Neural cell (in vitro differentiated cells): ENCODE results near the gene P2RX3.

Experiments used
- CTCF ChIP-seq: fragments of 450-650 bp; IDR thresholded peaks from 2 replicates; pipeline ENCODE4 v1.5.1; 2014; ENCODE audit warnings: antibody characterized with exemption, mild to moderate bottlenecking, moderate library complexity; ENCODE audit not compliant: poor library complexity, severe bottlenecking
- EP300 ChIP-seq: fragments of 450-650 bp; conservative IDR thresholded peaks from 2 replicates; pipeline ENCODE4 v1.6.1; 2014; ENCODE audit warnings: antibody characterized with exemption, mild to moderate bottlenecking, moderate library complexity; ENCODE audit not compliant: poor library complexity, severe bottlenecking
- EZH2 ChIP-seq: fragments of 200-600, 300-800 bp; shearing (Covaris generic), sonication (generic); IDR thresholded peaks from 2 replicates; pipeline ENCODE4 v1.6.1; 2014; ENCODE audit warnings: antibody characterized with exemption, low read length, borderline replicate concordance, mild to moderate bottlenecking; ENCODE audit not compliant: insufficient read depth, poor library complexity, severe bottlenecking
- RAD21 ChIP-seq: fragments of 450-650 bp; conservative IDR thresholded peaks from 2 replicates; pipeline ENCODE4 v1.6.1; 2014; ENCODE audit warnings: antibody characterized with exemption, mild to moderate bottlenecking, moderate library complexity
- TAF1 ChIP-seq: IDR thresholded peaks from 2 replicates; pipeline ENCODE4 v1.6.1; 2012; ENCODE audit warnings: low read depth

GRCh38 chr11:57348636-57349313 lies 10.6 kb downstream of the P2RX3 start:
- TF ChIP-seq CTCF (no peak), EZH2 (no peak), EP300 (no peak), TAF1 (no peak), RAD21 (no peak)
